CD4-positive, CD25-positive, alpha-beta regulatory T cell (primary cell): ENCODE measurements around the gene DUOX1. TPM values are rescaled to one million over a fixed set of nuclear protein-coding genes. Genes with fewer than 3 reads are reported as not detected.
A peak's percentile ranks its signal among the peaks of the same experiment; 100 is the strongest.

Experiments
- ATAC-seq, 2 donors: fragments of 150-1000 bp; cut with Tn5 transposase; one replicate each; pipeline ENCODE4 v1.10.0; 2021; ENCODE audit warnings: low read depth in 2 of 2, moderate number of reproducible peaks in 2 of 2, moderate library complexity in 1 of 2
- DNase-seq, 3 donors: peaks; one replicate each; pipeline versions ENCODE4 v3.0.0 to v3.0.0-alpha.2; 2012 to 2022; ENCODE audit warnings: mixed read lengths in 1 of 3
- H3K27ac ChIP-seq: one replicate; pipeline ENCODE4 v1.7.0; 2013; ENCODE audit warnings: mild to moderate bottlenecking, low read length; ENCODE audit not compliant: insufficient read depth, poor library complexity, severe bottlenecking
- H3K27me3 ChIP-seq: one replicate; pipeline ENCODE4 v1.7.0; 2013; ENCODE audit warnings: low read length; ENCODE audit not compliant: control insufficient read depth, insufficient read depth
- H3K36me3 ChIP-seq: one replicate; pipeline ENCODE4 v1.7.0; 2013; ENCODE audit warnings: mild to moderate bottlenecking, low read length, moderate library complexity; ENCODE audit not compliant: control insufficient read depth, insufficient read depth
- H3K4me1 ChIP-seq: 2 replicates; pipeline ENCODE4 v1.7.0; 2013; ENCODE audit warnings: mild to moderate bottlenecking, low read length; ENCODE audit not compliant: insufficient read depth, control insufficient read depth, poor library complexity, severe bottlenecking
- H3K4me3 ChIP-seq: one replicate; pipeline ENCODE4 v1.7.0; 2013; ENCODE audit warnings: low read depth, mild to moderate bottlenecking, low read length, moderate library complexity
- H3K9me3 ChIP-seq, 2 experiments: 1 replicate in 1 of 2; 2 replicates in 1 of 2; pipeline ENCODE4 v1.7.0; 2013; ENCODE audit warnings: low read length in 2 of 2, mild to moderate bottlenecking in 1 of 2, moderate library complexity in 1 of 2; ENCODE audit not compliant: control insufficient read depth in 2 of 2
- H3K27ac Mint-ChIP-seq, 3 donors: one replicate each; pipeline ENCODE4 v1.8.0; 2020 to 2022; ENCODE audit warnings: mild to moderate bottlenecking in 3 of 3, mixed read lengths in 3 of 3, moderate library complexity in 2 of 3
- H3K27me3 Mint-ChIP-seq: one replicate; pipeline ENCODE4 v1.8.0; 2022; ENCODE audit warnings: mild to moderate bottlenecking, mixed read lengths
- H3K36me3 Mint-ChIP-seq: one replicate; pipeline ENCODE4 v1.8.0; 2020; ENCODE audit warnings: mixed read lengths
- H3K4me1 Mint-ChIP-seq, 4 donors: one replicate each; pipeline ENCODE4 v1.8.0; 2020 to 2022; ENCODE audit warnings: mixed read lengths in 4 of 4, mild to moderate bottlenecking in 1 of 4
- H3K4me3 Mint-ChIP-seq, 4 donors: one replicate each; pipeline ENCODE4 v1.8.0; 2020 to 2022; ENCODE audit warnings: mild to moderate bottlenecking in 4 of 4, mixed read lengths in 4 of 4, moderate library complexity in 3 of 4
- H3K9me3 Mint-ChIP-seq, 7 donors: one replicate each; pipeline ENCODE4 v1.8.0; 2020 to 2022; ENCODE audit warnings: mixed read lengths in 7 of 7, mild to moderate bottlenecking in 3 of 7, moderate library complexity in 2 of 7
- polyA plus RNA-seq, 4 donors: library from polyadenylated mRNA; unstranded; fragments of 300-500 nt; fragmentation: Illumina TruSeq; gene quantifications; one replicate each; pipeline ENCODE4 v1.2.3, GENCODE V29; 2021
- total RNA-seq: library from RNA; stranded (reverse); gene quantifications from one replicate; pipeline ENCODE4 v1.2.3, GENCODE V29; 2022

DUOX1 gene
- total and polyA plus RNA-seq, 5 donors from 2014 or later = 0.72 to 1.6 (median 1.2) TPM; not detected in 1

DNA sequence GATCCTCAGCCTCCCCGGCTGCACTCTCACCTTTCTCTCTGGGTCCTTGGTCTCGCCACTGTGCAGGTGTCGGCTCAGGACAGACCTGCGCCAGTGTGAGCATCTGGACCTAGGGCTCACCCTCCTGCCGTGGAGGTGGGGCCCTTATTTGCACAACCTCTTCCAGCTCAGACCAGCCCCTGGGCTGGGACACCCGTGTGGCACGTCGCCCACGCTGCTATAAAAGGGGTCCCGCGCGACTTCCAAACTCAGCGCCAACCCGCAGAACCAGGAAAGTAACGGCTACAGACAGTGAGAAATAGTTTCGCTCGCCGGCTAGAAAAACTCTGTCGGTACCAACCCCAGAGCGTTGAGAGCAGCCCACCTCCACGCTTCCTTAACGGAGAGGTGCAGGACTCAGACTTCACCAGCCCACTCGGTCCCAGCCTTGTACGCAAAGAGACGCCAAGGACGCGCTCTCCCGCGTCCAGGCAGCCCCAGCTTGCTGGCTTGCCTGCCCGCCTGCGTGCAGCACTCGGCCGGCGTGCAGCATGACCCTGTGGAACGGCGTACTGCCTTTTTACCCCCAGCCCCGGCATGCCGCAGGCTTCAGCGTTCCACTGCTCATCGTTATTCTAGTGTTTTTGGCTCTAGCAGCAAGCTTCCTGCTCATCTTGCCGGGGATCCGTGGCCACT is 15.6 kb upstream of the DUOX1 start, which contains the start of the genes DUOX2 and DUOXA2:
Gene DUOX2 (minus strand): TSS at position 97 of the 675 bp plus-strand sequence. CDS start 761 bp downstream, outside the sequence.
Gene DUOXA2 (plus strand): TSS at position 251 of the 675 bp plus-strand sequence. CDS start 280 bp downstream, at position 531.
- Mint-ChIP-seq H3K4me3 (peak within 1 kb of the TSS in 3 of 4 donors; percentile 3 to 57 (median 22)), H3K4me1 (peaks cover 4 to 54% (median 20%) of the 10 kb centered on the region in 4 donors), H3K27me3 (peaks cover 91% of the 10 kb centered on the region), H3K36me3 (no peaks in the 10 kb centered on the region), H3K27ac (no peak within 1 kb of the TSS), H3K9me3 (peaks cover 0 to 7% (median 0%) of the 10 kb centered on the region in 7 donors)
- H3K36me3 ChIP-seq = no peaks in the 10 kb centered on the region
- H3K4me1 ChIP-seq = peaks cover 43% of the 10 kb centered on the region
- H3K27me3 ChIP-seq = peaks cover 25% of the 10 kb centered on the region
- no peaks in the 10 kb centered on the region for H3K9me3 ChIP-seq
- no peak for DNase-seq
- ATAC-seq = no peak
- no peak within 1 kb of the TSS for H3K27ac ChIP-seq
- no peak within 1 kb of the TSS for H3K4me3 ChIP-seq

DNA sequence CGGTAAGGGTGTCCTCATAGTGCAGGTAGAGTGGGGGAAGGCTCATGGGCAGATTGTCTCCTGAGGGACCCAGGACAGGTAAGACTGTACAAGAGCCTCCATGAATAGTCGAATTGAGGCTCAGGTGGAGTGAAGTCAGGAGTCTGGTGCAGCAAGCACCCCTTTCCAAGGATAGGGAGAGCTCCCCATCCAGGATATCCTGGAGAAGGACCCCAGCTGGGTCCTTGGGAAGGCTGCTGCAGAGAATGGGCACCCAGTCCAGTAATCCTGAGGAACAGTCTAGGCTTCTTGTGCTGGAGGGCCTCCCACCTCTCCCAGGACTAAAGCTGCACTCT is 15.1 kb upstream of the DUOX1 start:
- Histone ChIP-seq H3K4me1 (peaks cover 43% of the 10 kb centered on the region), H3K27me3 (peaks cover 21% of the 10 kb centered on the region), H3K36me3 (no peaks in the 10 kb centered on the region), H3K27ac (no peak overlapping the region), H3K9me3 (no peaks in the 10 kb centered on the region), H3K4me3 (no peak overlapping the region)
- peaks cover 0 to 7% (median 0%) of the 10 kb centered on the region in 7 donors for H3K9me3 Mint-ChIP-seq
- no peak for ATAC-seq
- no peaks in the 10 kb centered on the region for H3K36me3 Mint-ChIP-seq
- peaks cover 91% of the 10 kb centered on the region for H3K27me3 Mint-ChIP-seq
- no peak overlapping the region for H3K27ac Mint-ChIP-seq
- DNase-seq = no peak
- H3K4me3 Mint-ChIP-seq = no peak overlapping the region
- H3K4me1 Mint-ChIP-seq = peaks cover 4 to 54% (median 20%) of the 10 kb centered on the region in 4 donors

DNA sequence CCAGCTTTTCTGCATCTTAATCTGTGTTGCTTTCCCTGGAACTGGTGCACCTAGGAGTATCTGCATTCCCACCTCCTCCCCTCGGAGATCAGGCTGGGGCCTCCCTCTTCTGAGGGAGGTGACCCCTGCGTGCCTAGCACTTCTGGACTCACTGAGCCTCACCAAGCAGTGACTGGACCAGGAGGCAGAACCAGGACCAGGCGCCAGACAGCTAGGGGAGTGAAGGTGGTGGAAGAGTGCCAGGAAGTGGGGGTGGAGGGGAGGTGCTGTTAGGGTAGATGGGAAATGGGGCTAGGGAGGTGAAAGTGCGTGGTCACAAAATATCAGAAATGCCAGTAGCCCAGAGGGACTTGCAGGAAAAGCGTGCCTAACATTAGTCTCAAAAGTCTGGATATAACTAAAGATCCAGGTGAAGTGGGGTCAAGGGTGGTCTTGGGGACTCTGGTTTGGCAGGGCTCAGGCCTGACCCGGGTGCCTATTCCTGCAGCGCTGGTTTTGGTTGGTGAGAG is 14.4 kb upstream of the DUOX1 start:
- no peaks in the 10 kb centered on the region for H3K36me3 ChIP-seq
- no peaks in the 10 kb centered on the region for H3K36me3 Mint-ChIP-seq
- no peak overlapping the region for H3K4me3 Mint-ChIP-seq
- peaks cover 88% of the 10 kb centered on the region for H3K27me3 Mint-ChIP-seq
- no peaks in the 10 kb centered on the region for H3K9me3 ChIP-seq
- DNase-seq (no peak), ATAC-seq (no peak)
- H3K4me1 Mint-ChIP-seq = peaks cover 4 to 52% (median 20%) of the 10 kb centered on the region in 4 donors
- H3K27me3 ChIP-seq = peaks cover 17% of the 10 kb centered on the region
- peaks cover 0 to 7% (median 0%) of the 10 kb centered on the region in 7 donors for H3K9me3 Mint-ChIP-seq
- no peak overlapping the region for H3K4me3 ChIP-seq
- H3K4me1 ChIP-seq = peaks cover 43% of the 10 kb centered on the region
- no peak overlapping the region for H3K27ac ChIP-seq
- no peak overlapping the region for H3K27ac Mint-ChIP-seq

DNA sequence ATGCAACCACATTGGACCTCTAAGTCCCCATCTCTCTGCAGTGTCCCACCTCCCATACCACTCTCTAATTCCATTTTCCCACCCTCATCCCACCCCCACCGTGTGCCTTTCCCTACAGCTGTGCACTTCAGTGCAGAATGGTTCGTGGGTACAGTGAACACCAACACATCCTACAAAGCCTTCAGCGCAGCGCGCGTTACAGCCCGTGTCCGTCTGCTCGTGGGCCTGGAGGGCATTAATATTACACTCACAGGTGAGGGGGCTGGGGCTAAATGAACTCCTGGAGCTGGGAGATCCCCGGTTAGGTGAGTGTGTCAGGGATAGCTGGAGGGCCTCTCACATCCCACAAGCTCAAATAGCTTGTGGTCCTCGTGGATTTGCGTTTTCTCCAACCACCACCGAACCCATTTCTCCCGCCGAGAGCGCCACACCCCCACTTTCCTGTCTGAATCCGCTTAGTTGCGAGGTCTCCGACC is 13.8 kb upstream of the DUOX1 start:
- H3K4me3 Mint-ChIP-seq = peak overlapping the region in 3 of 4 donors; percentile 11 to 74 (median 72)
- H3K4me1 Mint-ChIP-seq = peaks cover 4 to 52% (median 20%) of the 10 kb centered on the region in 4 donors
- Histone ChIP-seq H3K27me3 (peaks cover 17% of the 10 kb centered on the region), H3K4me1 (peaks cover 43% of the 10 kb centered on the region), H3K4me3 (no peak overlapping the region), H3K27ac (no peak overlapping the region), H3K36me3 (no peaks in the 10 kb centered on the region), H3K9me3 (no peaks in the 10 kb centered on the region)
- DNase-seq (no peak), ATAC-seq (no peak)
- no peaks in the 10 kb centered on the region for H3K36me3 Mint-ChIP-seq
- H3K9me3 Mint-ChIP-seq = peaks cover 0 to 7% (median 0%) of the 10 kb centered on the region in 7 donors
- H3K27ac Mint-ChIP-seq = peak overlapping the region in 1 of 3 donors; percentile 32
- H3K27me3 Mint-ChIP-seq = peaks cover 88% of the 10 kb centered on the region

DNA sequence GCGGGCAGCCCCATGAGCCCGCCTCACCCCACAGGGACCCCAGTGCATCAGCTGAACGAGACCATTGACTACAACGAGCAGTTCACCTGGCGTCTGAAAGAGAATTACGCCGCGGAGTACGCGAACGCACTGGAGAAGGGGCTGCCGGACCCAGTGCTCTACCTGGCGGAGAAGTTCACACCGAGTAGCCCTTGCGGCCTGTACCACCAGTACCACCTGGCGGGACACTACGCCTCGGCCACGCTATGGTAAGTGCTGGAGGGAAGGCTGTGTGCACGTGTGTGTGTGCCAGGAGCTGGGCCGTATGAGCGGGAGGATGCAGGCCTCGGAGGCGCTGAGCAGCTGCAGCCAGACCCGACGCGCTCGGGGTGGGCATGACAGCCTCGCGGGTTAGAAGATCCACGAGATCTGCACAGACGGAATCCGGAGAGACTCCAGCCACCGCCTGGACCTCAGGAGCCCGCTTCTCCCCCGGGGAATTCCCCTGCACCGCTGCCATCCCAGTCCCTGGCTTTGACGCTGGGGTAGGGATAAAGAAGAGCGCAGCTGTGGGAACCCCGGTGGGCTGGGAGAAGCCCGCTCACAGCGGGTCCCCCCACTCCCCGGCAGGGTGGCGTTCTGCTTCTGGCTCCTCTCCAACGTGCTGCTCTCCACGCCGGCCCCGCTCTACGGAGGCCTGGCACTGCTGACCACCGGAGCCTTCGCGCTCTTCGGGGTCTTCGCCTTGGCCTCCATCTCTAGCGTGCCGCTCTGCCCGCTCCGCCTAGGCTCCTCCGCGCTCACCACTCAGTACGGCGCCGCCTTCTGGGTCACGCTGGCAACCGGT is 13.1 kb upstream of the DUOX1 start:
- H3K27me3 ChIP-seq = peaks cover 17% of the 10 kb centered on the region
- no peaks in the 10 kb centered on the region for H3K9me3 ChIP-seq
- H3K36me3 Mint-ChIP-seq = no peaks in the 10 kb centered on the region
- H3K4me1 Mint-ChIP-seq = peaks cover 4 to 52% (median 20%) of the 10 kb centered on the region in 4 donors
- H3K27ac Mint-ChIP-seq = peak overlapping the region in 1 of 3 donors; percentile 32
- H3K36me3 ChIP-seq = no peaks in the 10 kb centered on the region
- H3K4me3 Mint-ChIP-seq = peak overlapping the region in 3 of 4 donors; percentile 11 to 89 (median 87)
- H3K4me3 ChIP-seq = no peak overlapping the region
- ATAC-seq (no peak), DNase-seq (no peak)
- peaks cover 0 to 7% (median 0%) of the 10 kb centered on the region in 7 donors for H3K9me3 Mint-ChIP-seq
- H3K27me3 Mint-ChIP-seq = peaks cover 88% of the 10 kb centered on the region
- no peak overlapping the region for H3K27ac ChIP-seq
- peaks cover 43% of the 10 kb centered on the region for H3K4me1 ChIP-seq

DNA sequence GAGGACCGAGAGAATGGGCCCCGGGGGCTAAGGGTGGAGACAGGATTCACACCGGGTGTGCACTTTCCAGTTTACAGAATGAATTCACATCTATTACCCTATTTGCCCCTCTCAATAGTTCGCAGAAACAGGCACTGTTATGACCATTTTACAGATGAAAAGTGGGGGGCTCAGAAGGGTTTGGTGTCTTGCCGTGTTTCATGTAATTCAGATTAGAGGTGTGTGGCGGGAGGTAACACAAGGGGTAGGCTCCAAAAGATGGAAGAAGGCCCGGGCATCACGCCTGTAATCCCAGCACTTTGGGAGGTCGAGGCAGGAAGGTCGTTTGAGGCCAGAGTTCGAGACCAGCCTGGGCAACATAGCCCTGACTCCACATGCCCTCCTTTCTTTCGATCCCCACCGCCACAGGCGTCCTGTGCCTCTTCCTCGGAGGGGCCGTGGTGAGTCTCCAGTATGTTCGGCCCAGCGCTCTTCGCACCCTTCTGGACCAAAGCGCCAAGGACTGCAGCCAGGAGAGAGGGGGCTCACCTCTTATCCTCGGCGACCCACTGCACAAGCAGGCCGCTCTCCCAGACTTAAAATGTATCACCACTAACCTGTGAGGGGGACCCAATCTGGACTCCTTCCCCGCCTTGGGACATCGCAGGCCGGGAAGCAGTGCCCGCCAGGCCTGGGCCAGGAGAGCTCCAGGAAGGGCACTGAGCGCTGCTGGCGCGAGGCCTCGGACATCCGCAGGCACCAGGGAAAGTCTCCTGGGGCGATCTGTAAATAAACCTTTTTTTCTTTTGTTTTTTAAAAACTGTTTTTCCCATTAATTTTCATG is 12.3 kb upstream of the DUOX1 start:
- H3K4me3 Mint-ChIP-seq = peak overlapping the region; percentile 28 to 89 (median 76)
- no peak overlapping the region for H3K27ac Mint-ChIP-seq
- DNase-seq = no peak
- H3K4me1 Mint-ChIP-seq = peaks cover 0 to 44% (median 15%) of the 10 kb centered on the region in 4 donors
- ATAC-seq = no peak
- Histone ChIP-seq H3K4me3 (no peak overlapping the region), H3K27me3 (peaks cover 14% of the 10 kb centered on the region), H3K27ac (no peak overlapping the region), H3K9me3 (no peaks in the 10 kb centered on the region), H3K36me3 (no peaks in the 10 kb centered on the region), H3K4me1 (peaks cover 35% of the 10 kb centered on the region)
- H3K27me3 Mint-ChIP-seq = peaks cover 80% of the 10 kb centered on the region
- no peaks in the 10 kb centered on the region for H3K36me3 Mint-ChIP-seq
- H3K9me3 Mint-ChIP-seq = peaks cover 0 to 7% (median 0%) of the 10 kb centered on the region in 7 donors

DNA sequence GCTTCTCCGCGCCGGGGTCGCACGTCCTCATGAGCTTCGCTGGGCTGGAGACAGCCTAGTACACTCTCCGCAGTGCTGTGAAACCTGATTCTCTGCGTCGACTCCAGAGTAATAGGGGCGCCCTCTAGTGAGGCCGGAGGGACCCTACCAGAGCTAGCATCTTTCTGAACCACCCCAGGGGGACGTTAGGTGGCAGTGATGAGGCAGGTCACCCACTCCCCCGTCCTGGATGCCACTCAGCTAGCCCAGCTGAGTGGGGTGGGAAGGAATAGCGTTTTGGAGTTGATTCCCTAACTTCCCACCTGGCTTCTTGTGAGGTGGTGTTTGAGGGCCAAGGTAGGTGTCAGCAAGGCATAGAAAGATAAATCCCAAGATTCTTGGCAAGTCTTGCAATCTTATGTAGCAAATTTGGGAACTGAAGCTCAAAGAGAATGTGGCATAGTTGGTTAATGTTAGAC is 11.6 kb upstream of the DUOX1 start:
- no peak overlapping the region for H3K27ac ChIP-seq
- H3K4me3 ChIP-seq = no peak overlapping the region
- peaks cover 0 to 7% (median 0%) of the 10 kb centered on the region in 7 donors for H3K9me3 Mint-ChIP-seq
- peak; percentile 64 to 86 (median 82) for DNase-seq
- H3K27me3 Mint-ChIP-seq = peaks cover 75% of the 10 kb centered on the region
- no peak overlapping the region for H3K27ac Mint-ChIP-seq
- peak overlapping the region; percentile 28 to 89 (median 73) for H3K4me3 Mint-ChIP-seq
- peaks cover 31% of the 10 kb centered on the region for H3K4me1 ChIP-seq
- peaks cover 0 to 39% (median 15%) of the 10 kb centered on the region in 4 donors for H3K4me1 Mint-ChIP-seq
- H3K27me3 ChIP-seq = peaks cover 13% of the 10 kb centered on the region
- H3K36me3 Mint-ChIP-seq = no peaks in the 10 kb centered on the region
- H3K36me3 ChIP-seq = no peaks in the 10 kb centered on the region
- H3K9me3 ChIP-seq = no peaks in the 10 kb centered on the region
- ATAC-seq = peak; percentile 96 to 99
